GM23338 (cell line): Measurements from ENCODE around the gene CX3CL1. TPM values are rescaled to one million over a fixed set of nuclear protein-coding genes. Genes with fewer than 3 reads are reported as not detected.
"Not testable (repeated sequence)": the region's sequence is repeated elsewhere in the genome, so short reads cannot be mapped to it uniquely, and the experiment has no call there.

Experiments
- ATAC-seq: fragments of 200-7000 bp; cut with Tn5 transposase; 3 replicates; pipeline ENCODE4 v1.9.1; 2020
- DNase-seq: peaks from one replicate; pipeline ENCODE4 v3.0.0-alpha.2; 2015; ENCODE audit warnings: low spot score
- H2AFZ ChIP-seq: fragments of 200-600 bp; sonication (generic); 2 replicates; pipeline ENCODE4 v1.8.0; 2016; ENCODE audit warnings: antibody characterized with exemption, mild to moderate bottlenecking, moderate library complexity
- H3F3A ChIP-seq: fragments of 200-600 bp; sonication (generic); replicated peaks from 2 replicates; pipeline ENCODE4 v1.8.0; 2017; ENCODE audit warnings: antibody characterized with exemption, mixed run types, low read depth
- H3K27ac ChIP-seq: fragments of 200-600 bp; sonication (generic); 2 replicates; pipeline ENCODE4 v1.6.1; 2016; ENCODE audit warnings: low read depth
- H3K27me3 ChIP-seq: fragments of 200-600 bp; sonication (generic); 2 replicates; pipeline ENCODE4 v1.8.0; 2016; ENCODE audit warnings: mild to moderate bottlenecking, mixed run types, moderate library complexity; ENCODE audit not compliant: insufficient read depth
- H3K36me3 ChIP-seq: fragments of 200-600 bp; sonication (generic); 2 replicates; pipeline ENCODE4 v1.8.0; 2016; ENCODE audit warnings: mild to moderate bottlenecking; ENCODE audit not compliant: insufficient read depth
- H3K4me1 ChIP-seq: fragments of 200-600 bp; sonication (generic); 2 replicates; pipeline ENCODE4 v1.8.0; 2016; ENCODE audit warnings: mild to moderate bottlenecking, moderate library complexity; ENCODE audit not compliant: insufficient read depth
- H3K4me2 ChIP-seq: fragments of 200-600 bp; sonication (generic); 2 replicates; pipeline ENCODE4 v1.7.1; 2017; ENCODE audit warnings: mixed run types
- H3K4me3 ChIP-seq: fragments of 200-600 bp; sonication (generic); 2 replicates; pipeline ENCODE4 v1.6.1; 2016; ENCODE audit warnings: mixed run types
- H3K79me2 ChIP-seq: fragments of 200-600 bp; sonication (generic); replicated peaks from 2 replicates; pipeline ENCODE4 v1.8.0; 2017; ENCODE audit warnings: mild to moderate bottlenecking; ENCODE audit not compliant: insufficient read depth
- H3K9me2 ChIP-seq: fragments of 200-600 bp; sonication (generic); 2 replicates; pipeline ENCODE4 v1.8.0; 2017; ENCODE audit not compliant: insufficient read depth
- H4K20me1 ChIP-seq: fragments of 200-600 bp; sonication (generic); replicated peaks from 2 replicates; pipeline ENCODE4 v1.8.0; 2017; ENCODE audit warnings: mild to moderate bottlenecking; ENCODE audit not compliant: insufficient read depth
- H3K27ac Mint-ChIP-seq: 2 replicates; pipeline ENCODE4 v1.8.0; 2020; ENCODE audit warnings: inconsistent platforms, mild to moderate bottlenecking, moderate library complexity, mixed read lengths
- H3K27me3 Mint-ChIP-seq: 3 replicates; pipeline ENCODE4 v1.8.0; 2022; ENCODE audit warnings: low read depth, mild to moderate bottlenecking, moderate library complexity, mixed read lengths, inconsistent platforms; ENCODE audit not compliant: insufficient read depth, poor library complexity
- H3K36me3 Mint-ChIP-seq: 3 replicates; pipeline ENCODE4 v1.8.0; 2021; ENCODE audit warnings: low read depth, mild to moderate bottlenecking, inconsistent platforms, moderate library complexity, mixed read lengths
- H3K4me1 Mint-ChIP-seq: 3 replicates; pipeline ENCODE4 v1.8.0; 2020; ENCODE audit warnings: mild to moderate bottlenecking, inconsistent platforms, mixed read lengths
- H3K4me3 Mint-ChIP-seq: 3 replicates; pipeline ENCODE4 v1.8.0; 2021; ENCODE audit warnings: moderate library complexity, mild to moderate bottlenecking, inconsistent platforms, mixed read lengths
- H3K9me3 Mint-ChIP-seq: 3 replicates; pipeline ENCODE4 v1.8.0; 2020; ENCODE audit warnings: moderate library complexity, mild to moderate bottlenecking, inconsistent platforms, mixed read lengths
- CREB1 ChIP-seq: fragments of 250-450 bp; sonication (Bioruptor Pico); IDR thresholded peaks from 2 replicates; pipeline ENCODE4 v1.5.0; 2020; ENCODE audit warnings: low read depth, mild to moderate bottlenecking, moderate library complexity
- CTCF ChIP-seq, 2 experiments: fragments of 200-600 bp in 1 of 2; sonication (generic) in 1 of 2; conservative IDR thresholded peaks; 2 replicates each; pipeline versions ENCODE4 v1.5.1 to v1.6.1; 2016 to 2017; ENCODE audit warnings: antibody characterized with exemption in 2 of 2, low read depth in 2 of 2, mild to moderate bottlenecking in 2 of 2, moderate library complexity in 1 of 2
- ETS1 ChIP-seq: IDR thresholded peaks from 2 replicates; pipeline ENCODE4 v1.6.1; 2016; ENCODE audit warnings: antibody characterized with exemption
- EZH2 ChIP-seq: fragments of 200-600 bp; sonication (generic); IDR thresholded peaks from one replicate; pipeline ENCODE4 v1.8.0; 2017; ENCODE audit warnings: antibody characterized with exemption, mild to moderate bottlenecking, low read depth; ENCODE audit not compliant: unreplicated experiment
- EZH2phosphoT487 ChIP-seq: fragments of 200-600 bp; sonication (generic); IDR thresholded peaks from one replicate; pipeline ENCODE4 v1.8.1; 2018; ENCODE audit warnings: antibody characterized with exemption; ENCODE audit not compliant: unreplicated experiment
- JUNB ChIP-seq: IDR thresholded peaks from one replicate; pipeline ENCODE4 v1.6.1; 2016; ENCODE audit warnings: antibody characterized with exemption; ENCODE audit not compliant: unreplicated experiment
- NANOG ChIP-seq: IDR thresholded peaks from 2 replicates; pipeline ENCODE4 v1.6.1; 2016; ENCODE audit warnings: antibody characterized with exemption, borderline replicate concordance
- POLR2AphosphoS5 ChIP-seq: IDR thresholded peaks from 2 replicates; pipeline ENCODE4 v1.6.1; 2016; ENCODE audit warnings: antibody characterized with exemption, low read depth
- STAT1 ChIP-seq: IDR thresholded peaks from one replicate; pipeline ENCODE4 v1.6.1; 2016; ENCODE audit warnings: antibody characterized with exemption; ENCODE audit not compliant: unreplicated experiment
- ZNF114 ChIP-seq: fragments of 250-450 bp; sonication (Bioruptor Pico); IDR thresholded peaks from 2 replicates; pipeline ENCODE4 v1.5.0; 2020; ENCODE audit warnings: mild to moderate bottlenecking, moderate library complexity
- ZNF331 ChIP-seq: fragments of 250-450 bp; sonication (Bioruptor Pico); IDR thresholded peaks from 2 replicates; pipeline ENCODE4 v1.5.0; 2020; ENCODE audit warnings: low read depth, mild to moderate bottlenecking, moderate library complexity
- ZNF462 ChIP-seq: fragments of 250-450 bp; sonication (Bioruptor Pico); IDR thresholded peaks from 2 replicates; pipeline ENCODE4 v1.5.0; 2020; ENCODE audit warnings: mild to moderate bottlenecking, moderate library complexity
- polyA plus RNA-seq: library from polyadenylated mRNA; unstranded; fragments of >200 nt; fragmentation: Nextera tagmentation; extraction: Ambion mirVana; gene quantifications from 2 replicates; pipeline ENCODE4 v1.2.1, GENCODE V29; 2016
- total RNA-seq: library from RNA; depleted of rRNA; stranded (reverse); fragments of >200 nt; shearing (Covaris generic); gene quantifications from 2 replicates; pipeline ENCODE4 v1.2.3, GENCODE V29; 2014

Gene CX3CL1
- total and polyA plus RNA-seq, 2 experiments from 2014 or later, result 0.24 to 2.8 TPM

GRCh38 chr16:57374925-57375465 lies 2.7 kb downstream of the CX3CL1 start:
- H3K4me3 ChIP-seq, H3K36me3 Mint-ChIP-seq, H3K27ac Mint-ChIP-seq, DNase-seq, H3F3A ChIP-seq, H3K36me3 ChIP-seq, H3K4me3 Mint-ChIP-seq, H3K4me2 ChIP-seq, H4K20me1 ChIP-seq, H3K9me3 Mint-ChIP-seq, ATAC-seq, H2AFZ ChIP-seq, H3K9me2 ChIP-seq, H3K27me3 ChIP-seq, H3K79me2 ChIP-seq, H3K27ac ChIP-seq: not testable (repeated sequence)
- Mint-ChIP-seq H3K4me1 (peaks cover 32% of the 10 kb centered on the region), H3K27me3 (peaks cover 14% of the 10 kb centered on the region)
- peaks cover 18% of the 10 kb centered on the region for H3K4me1 ChIP-seq

GRCh38 chr16:57376313-57376818 lies 4.1 kb downstream of the CX3CL1 start:
- Mint-ChIP-seq H3K4me1 (peaks cover 32% of the 10 kb centered on the region), H3K27ac (no peak overlapping the region), H3K4me3 (no peak overlapping the region), H3K27me3 (peaks cover 14% of the 10 kb centered on the region), H3K9me3 (no peaks in the 10 kb centered on the region), H3K36me3 (no peaks in the 10 kb centered on the region)
- no peaks in the 10 kb centered on the region for H3K79me2 ChIP-seq
- no peak overlapping the region for H3K4me2 ChIP-seq
- no peaks in the 10 kb centered on the region for H3K36me3 ChIP-seq
- no peaks in the 10 kb centered on the region for H3F3A ChIP-seq
- H3K4me3 ChIP-seq, result no peak overlapping the region
- H4K20me1 ChIP-seq, result no peaks in the 10 kb centered on the region
- H3K27ac ChIP-seq, result no peak overlapping the region
- DNase-seq (no peak), ATAC-seq (no peak)
- H3K27me3 ChIP-seq, result no peaks in the 10 kb centered on the region
- H3K9me2 ChIP-seq, result peaks cover 3% of the 10 kb centered on the region; the same call in 1 of the 2 replicates
- no peak overlapping the region for H2AFZ ChIP-seq
- H3K4me1 ChIP-seq, result peaks cover 18% of the 10 kb centered on the region
- no peak for TF ChIP-seq CTCF (conservative IDR thresholded peaks at IDR 0.05; ENCODE audit: low read depth in 2 of 2)
- TF ChIP-seq EZH2, result no peak
- no peak for TF ChIP-seq EZH2phosphoT487
- TF ChIP-seq JUNB, result no peak
- no peak for TF ChIP-seq STAT1
- no peak for TF ChIP-seq ZNF462 (CRISPR knock-in tag)
- no peak for TF ChIP-seq POLR2AphosphoS5
- no peak for TF ChIP-seq CREB1 (CRISPR knock-in tag)
- no peak for TF ChIP-seq ETS1
- no peak for TF ChIP-seq NANOG
- TF ChIP-seq ZNF331 (CRISPR knock-in tag), result no peak
- TF ChIP-seq ZNF114 (CRISPR knock-in tag), result no peak
